ENCODE results near the gene LHX3. TPM values are rescaled to one million over a fixed set of nuclear protein-coding genes. Genes with fewer than 3 reads are reported as not detected.
"Not testable (repeated sequence)": the region's sequence is repeated elsewhere in the genome, so short reads cannot be mapped to it uniquely, and the experiment has no call there.

LHX3 gene
- total and polyA plus RNA-seq, 10 donors: not detected

DNA sequence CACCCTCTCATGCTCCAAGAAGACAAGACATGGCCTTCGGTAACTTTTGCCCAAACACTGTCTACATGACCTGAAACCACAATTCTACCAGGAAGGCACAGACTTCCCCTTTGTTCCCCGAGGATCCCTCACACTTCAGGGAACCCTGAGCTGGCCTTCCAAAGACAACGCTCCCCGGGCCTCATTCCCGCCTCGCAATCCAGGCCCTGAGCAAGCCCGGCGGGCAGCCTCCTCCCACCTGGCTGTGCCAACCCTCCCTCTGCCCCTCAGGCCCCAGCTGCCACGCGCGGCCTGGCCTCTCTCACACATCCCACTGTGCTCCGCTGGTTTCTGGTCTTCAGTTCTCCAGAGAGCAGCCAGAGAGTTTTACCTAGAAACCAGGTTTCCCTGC lies 33.4 kb upstream of the LHX3 start:
- Histone ChIP-seq H3K4me1 (peaks cover 28 to 86% (median 63%) of the 10 kb centered on the region in 6 donors), H3K36me3 (peaks cover 0 to 59% (median 19%) of the 10 kb centered on the region in 6 donors), H3K27ac (peak overlapping the region in 2 of 8 donors; percentile 38 to 77), H3K9me3 (no peaks in the 10 kb centered on the region), H3K27me3 (replicated peaks in 1 of 7) (no peaks in the 10 kb centered on the region), H3K4me3 (peak overlapping the region in 1 of 8 donors; percentile 5)
- WGBS, 5 donors: 54 to 79% (median 60%) methylated on average over 12 of the region's 12 CpGs
- DNase-seq: no peak
- intact Hi-C loops (cut with DNase I; ENCODE audit: low total_unique reads): no loop called here
- TF ChIP-seq POLR2A (IDR thresholded peaks at IDR 0.05): no peak
- TF ChIP-seq CTCF (IDR thresholded peaks at IDR 0.05 in 8 of 11, conservative IDR thresholded peaks at IDR 0.05 in 3 of 11): no peak
- TF ChIP-seq POLR2AphosphoS5 (IDR thresholded peaks at IDR 0.05): peak in 1 of 3 donors; percentile 11

GRCh38 chr9:136237486-136238341 lies 32.8 kb upstream of the LHX3 start:
- TF ChIP-seq POLR2A (IDR thresholded peaks at IDR 0.05): no peak
- no peak for TF ChIP-seq POLR2AphosphoS5 (IDR thresholded peaks at IDR 0.05)
- TF ChIP-seq CTCF (IDR thresholded peaks at IDR 0.05 in 8 of 11, conservative IDR thresholded peaks at IDR 0.05 in 3 of 11): no peak
- DNase-seq: no peak
- intact Hi-C loops (cut with DNase I; ENCODE audit: low total_unique reads): no loop called here
- Histone ChIP-seq H3K27ac (peak overlapping the region in 1 of 8 donors; percentile 77), H3K27me3 (replicated peaks in 1 of 7) (no peaks in the 10 kb centered on the region), H3K4me1 (peaks cover 25 to 86% (median 63%) of the 10 kb centered on the region in 6 donors), H3K4me3 (peak overlapping the region in 1 of 8 donors; percentile 1), H3K36me3 (peaks cover 0 to 65% (median 19%) of the 10 kb centered on the region in 6 donors), H3K9me3 (no peaks in the 10 kb centered on the region)
- WGBS, 5 donors: 79 to 87% (median 82%) methylated on average over 29 to 32 of the region's 32 CpGs

GRCh38 chr9:136236471-136237410 lies 31.8 kb upstream of the LHX3 start:
- H3K27me3 ChIP-seq (replicated peaks in 1 of 7); H3K9me3 ChIP-seq; H3K4me3 ChIP-seq; DNase-seq; H3K27ac ChIP-seq; intact Hi-C loops (cut with DNase I; ENCODE audit: low total_unique reads): not testable (repeated sequence)
- peaks cover 25 to 86% (median 62%) of the 10 kb centered on the region in 6 donors for H3K4me1 ChIP-seq
- WGBS, 5 donors: 93 to 97% (median 96%) methylated on average over 22 to 43 of the region's 43 CpGs
- peaks cover 0 to 65% (median 19%) of the 10 kb centered on the region in 6 donors for H3K36me3 ChIP-seq

GRCh38 chr9:136235709-136236455 lies 31.0 kb upstream of the LHX3 start:
- no peak for TF ChIP-seq POLR2A (IDR thresholded peaks at IDR 0.05)

More at GRCh38 chr9:136235709-136236455, 31.0 kb upstream of the LHX3 start:
- no peak for DNase-seq
- intact Hi-C loops (cut with DNase I; ENCODE audit: low total_unique reads): no loop called here
- Histone ChIP-seq H3K27ac (no peak overlapping the region), H3K4me1 (peaks cover 22 to 86% (median 60%) of the 10 kb centered on the region in 6 donors), H3K27me3 (replicated peaks in 1 of 7) (no peaks in the 10 kb centered on the region), H3K4me3 (no peak overlapping the region), H3K36me3 (peaks cover 0 to 68% (median 19%) of the 10 kb centered on the region in 6 donors), H3K9me3 (no peaks in the 10 kb centered on the region)
- 87 to 94% (median 91%) methylated on average over 27 of the region's 27 CpGs for WGBS, 5 donors
